PC-3 (cell line): Measurements from ENCODE around the gene GULP1. TPM values are rescaled to one million over a fixed set of nuclear protein-coding genes. Genes with fewer than 3 reads are reported as not detected.

Source experiments
- ATAC-seq: fragments of 200-7000 bp; cut with Tn5 transposase; 2 replicates; pipeline ENCODE4 v1.9.1; 2020; ENCODE audit warnings: mild to moderate bottlenecking, moderate library complexity
- BruUV-seq: library from RNA; stranded (reverse); fragments of 400-500 nt; replicated peaks from 2 replicates; lab custom pipeline; 2021; lab: Mats Ljungman, UMichigan
- CTCF ChIA-PET: fragments of 300-600 bp; sonication (Branson Sonifier 250); formaldehyde crosslinking; loops from one replicate; lab custom pipeline; 2022; ENCODE audit warnings: antibody characterized with exemption; lab: Charles Lee
- POLR2A ChIA-PET: fragments of 300-600 bp; sonication (Branson Sonifier 250); formaldehyde crosslinking; loops from one replicate; lab custom pipeline; 2022; ENCODE audit warnings: antibody characterized with exemption; ENCODE audit not compliant: unreplicated experiment; lab: Charles Lee
- DNase-seq: peaks from one replicate; pipeline ENCODE4 v3.0.0-alpha.2; 2015
- H2AFZ ChIP-seq: fragments of 300-600 bp; sonication (generic); 2 replicates; pipeline ENCODE4 v1.6.0; 2016; ENCODE audit warnings: antibody characterized with exemption, low read length
- H3F3A ChIP-seq: fragments of 300-600 bp; sonication (generic); one replicate; pipeline ENCODE4 v1.6.0; 2017; ENCODE audit warnings: antibody characterized with exemption, low read length, control low read depth, mild to moderate bottlenecking; ENCODE audit not compliant: unreplicated experiment
- H3K27ac ChIP-seq: fragments of 300-600 bp; sonication (generic); 2 replicates; pipeline ENCODE4 v1.5.1; 2016; ENCODE audit warnings: mild to moderate bottlenecking, low read length
- H3K27me3 ChIP-seq: fragments of 300-600 bp; sonication (generic); 2 replicates; pipeline ENCODE4 v1.6.1; 2016; ENCODE audit warnings: low read length, mixed read lengths
- H3K36me3 ChIP-seq: fragments of 300-600 bp; sonication (generic); 2 replicates; pipeline ENCODE4 v1.6.1; 2016; ENCODE audit warnings: low read depth, mixed run types, low read length, mixed read lengths
- H3K4me1 ChIP-seq: fragments of 300-600 bp; sonication (generic); 2 replicates; pipeline ENCODE4 v1.5.1; 2016; ENCODE audit warnings: low read length; ENCODE audit not compliant: insufficient read depth
- H3K4me2 ChIP-seq: fragments of 300-600 bp; sonication (generic); 2 replicates; pipeline ENCODE4 v1.6.0; 2016; ENCODE audit warnings: low read length
- H3K4me3 ChIP-seq: fragments of 300-600 bp; sonication (generic); 2 replicates; pipeline ENCODE4 v1.5.1; 2016; ENCODE audit warnings: mild to moderate bottlenecking, low read length, mixed read lengths
- H3K79me2 ChIP-seq: fragments of 300-600 bp; sonication (generic); 2 replicates; pipeline ENCODE4 v1.6.1; 2017; ENCODE audit warnings: low read length, mixed read lengths
- H3K9ac ChIP-seq: fragments of 300-600 bp; sonication (generic); 2 replicates; pipeline ENCODE4 v1.6.0; 2016; ENCODE audit warnings: mild to moderate bottlenecking, low read length
- H3K9me2 ChIP-seq: fragments of 300-600 bp; sonication (generic); replicated peaks from 2 replicates; pipeline ENCODE4 v1.6.1; 2016; ENCODE audit warnings: mixed run types, low read length, mixed read lengths
- H3K9me3 ChIP-seq: fragments of 300-600 bp; sonication (generic); 2 replicates; pipeline ENCODE4 v1.6.1; 2016; ENCODE audit warnings: low read length, mixed read lengths
- H4K20me1 ChIP-seq: fragments of 300-600 bp; sonication (generic); 2 replicates; pipeline ENCODE4 v1.6.1; 2016; ENCODE audit warnings: low read length, mixed read lengths
- EZH2 ChIP-seq: fragments of 300-600 bp; sonication (generic); IDR thresholded peaks from one replicate; pipeline ENCODE4 v1.6.1; 2017; ENCODE audit warnings: antibody characterized with exemption, mild to moderate bottlenecking, low read length; ENCODE audit not compliant: unreplicated experiment
- EZH2phosphoT487 ChIP-seq: fragments of 300-600 bp; sonication (generic); IDR thresholded peaks from 2 replicates; pipeline ENCODE4 v1.6.1; 2018; ENCODE audit warnings: mild to moderate bottlenecking, antibody characterized with exemption, low read length, borderline replicate concordance
- intact Hi-C: fragments of 100-400 bp; cut with micrococcal nuclease; formaldehyde crosslinking; loops from 2 replicates; pipeline ENCODE4 v1.9.0; 2023
- total RNA-seq: library from RNA; depleted of rRNA; stranded (reverse); fragments of >200 nt; gene quantifications from 2 replicates; pipeline ENCODE4 v1.2.3, GENCODE V29; 2014
- TF ChIP-seq, protein P1 (sequence below): fragments of 300-600 bp; sonication (generic); conservative IDR thresholded peaks from 2 replicates; pipeline ENCODE4 v1.5.1; 2017; ENCODE audit warnings: antibody characterized with exemption, low read depth, mild to moderate bottlenecking, low read length

Gene GULP1
- total RNA-seq, 1 experiment from 2014 or later: 25.5 TPM

- CTCF ChIA-PET: no interaction called here
- H3K9me2 ChIP-seq: no peaks in the 10 kb centered on the region
- no TSS peak for BruUV-seq
- no peak overlapping the region for H3K4me2 ChIP-seq
- H3K27ac ChIP-seq: no peak overlapping the region
- intact Hi-C loops: loop anchor here (10.0 kb wide), 1 partner anchor 132 kb away; no protein-coding TSS in a partner anchor
- H3K4me3 ChIP-seq: no peak overlapping the region
- H3K79me2 ChIP-seq: no peaks in the 10 kb centered on the region
- DNase-seq: no peak
- no peaks in the 10 kb centered on the region for H3K36me3 ChIP-seq
- peaks cover 10% of the 10 kb centered on the region; the same call in 1 of the 2 replicates for H3K4me1 ChIP-seq
- H3K27me3 ChIP-seq: no peaks in the 10 kb centered on the region
- TF ChIP-seq EZH2 (no peak), EZH2phosphoT487 (no peak)
- TF ChIP-seq, protein P1, sequence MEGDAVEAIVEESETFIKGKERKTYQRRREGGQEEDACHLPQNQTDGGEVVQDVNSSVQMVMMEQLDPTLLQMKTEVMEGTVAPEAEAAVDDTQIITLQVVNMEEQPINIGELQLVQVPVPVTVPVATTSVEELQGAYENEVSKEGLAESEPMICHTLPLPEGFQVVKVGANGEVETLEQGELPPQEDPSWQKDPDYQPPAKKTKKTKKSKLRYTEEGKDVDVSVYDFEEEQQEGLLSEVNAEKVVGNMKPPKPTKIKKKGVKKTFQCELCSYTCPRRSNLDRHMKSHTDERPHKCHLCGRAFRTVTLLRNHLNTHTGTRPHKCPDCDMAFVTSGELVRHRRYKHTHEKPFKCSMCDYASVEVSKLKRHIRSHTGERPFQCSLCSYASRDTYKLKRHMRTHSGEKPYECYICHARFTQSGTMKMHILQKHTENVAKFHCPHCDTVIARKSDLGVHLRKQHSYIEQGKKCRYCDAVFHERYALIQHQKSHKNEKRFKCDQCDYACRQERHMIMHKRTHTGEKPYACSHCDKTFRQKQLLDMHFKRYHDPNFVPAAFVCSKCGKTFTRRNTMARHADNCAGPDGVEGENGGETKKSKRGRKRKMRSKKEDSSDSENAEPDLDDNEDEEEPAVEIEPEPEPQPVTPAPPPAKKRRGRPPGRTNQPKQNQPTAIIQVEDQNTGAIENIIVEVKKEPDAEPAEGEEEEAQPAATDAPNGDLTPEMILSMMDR: no peak
- no peaks in the 10 kb centered on the region for H4K20me1 ChIP-seq
- H2AFZ ChIP-seq: no peak overlapping the region
- H3K9ac ChIP-seq: no peak overlapping the region
- POLR2A ChIA-PET: no interaction called here
- ATAC-seq: no peak
- H3K9me3 ChIP-seq: no peaks in the 10 kb centered on the region
- H3F3A ChIP-seq: no peaks in the 10 kb centered on the region
Observed at GRCh38 chr2:188522517-188522916, 230.8 kb downstream of the GULP1 start.

GRCh38 chr2:188523919-188524318, 232.2 kb downstream of the GULP1 start:
- TF ChIP-seq EZH2phosphoT487: no peak
- no peak for TF ChIP-seq EZH2
- TF ChIP-seq, protein P1: no peak
- CTCF ChIA-PET: interaction anchor here (0.5 to 1.5 kb wide), 8 partner anchors 151 to 1161 kb away, joined by 3 to 23 read pairs (median 4); no protein-coding TSS in a partner anchor
- no peaks in the 10 kb centered on the region for H3K9me3 ChIP-seq
- no peak overlapping the region for H2AFZ ChIP-seq
- DNase-seq (peak; percentile 18), ATAC-seq (peak; percentile 33; the same call in 1 of the 2 replicates)
- no peaks in the 10 kb centered on the region for H3F3A ChIP-seq
- no peak overlapping the region for H3K4me2 ChIP-seq
- H3K79me2 ChIP-seq: no peaks in the 10 kb centered on the region
- H3K4me3 ChIP-seq: no peak overlapping the region
- no peaks in the 10 kb centered on the region for H4K20me1 ChIP-seq
- POLR2A ChIA-PET: no interaction called here
- BruUV-seq: no TSS peak
- no peaks in the 10 kb centered on the region for H3K9me2 ChIP-seq
- H3K36me3 ChIP-seq: no peaks in the 10 kb centered on the region
- no peak overlapping the region for H3K27ac ChIP-seq
- H3K9ac ChIP-seq: no peak overlapping the region
- H3K27me3 ChIP-seq: no peaks in the 10 kb centered on the region
- H3K4me1 ChIP-seq: peaks cover 10% of the 10 kb centered on the region; the same call in 1 of the 2 replicates
- intact Hi-C loops: loop anchor here (1.0 to 10.0 kb wide), 4 partner anchors 131 to 888 kb away; no protein-coding TSS in a partner anchor

GRCh38 chr2:188524519-188525113, 232.9 kb downstream of the GULP1 start:
- H3K4me2 ChIP-seq: no peak overlapping the region
- H3K79me2 ChIP-seq: no peaks in the 10 kb centered on the region
- no peaks in the 10 kb centered on the region for H4K20me1 ChIP-seq
- ChIA-PET CTCF (interaction anchor here (0.6 to 1.5 kb wide), 10 partner anchors 151 to 1160 kb away, joined by 3 to 23 read pairs (median 4); no protein-coding TSS in a partner anchor), POLR2A (interaction anchor here (0.6 kb wide), 1 partner anchor 452 kb away, joined by 3 read pairs; no protein-coding TSS in a partner anchor)
- ATAC-seq (no peak), DNase-seq (peak; percentile 75)
- no peak overlapping the region for H3K4me3 ChIP-seq
- H3K9me3 ChIP-seq: no peaks in the 10 kb centered on the region
- no peak overlapping the region for H3K27ac ChIP-seq
- intact Hi-C loops: loop anchor here (1.0 to 10.0 kb wide), 4 partner anchors 130 to 888 kb away; no protein-coding TSS in a partner anchor
- no TSS peak for BruUV-seq
- H3K36me3 ChIP-seq: no peaks in the 10 kb centered on the region
- TF ChIP-seq EZH2phosphoT487 (no peak), EZH2 (no peak)
- TF ChIP-seq, protein P1: peak; percentile 61
- no peaks in the 10 kb centered on the region for H3F3A ChIP-seq
- no peaks in the 10 kb centered on the region for H3K27me3 ChIP-seq
- no peak overlapping the region for H3K9ac ChIP-seq
- H3K9me2 ChIP-seq: no peaks in the 10 kb centered on the region
- peaks cover 5% of the 10 kb centered on the region; the same call in 1 of the 2 replicates for H3K4me1 ChIP-seq
- no peak overlapping the region for H2AFZ ChIP-seq
